Measurements from ENCODE around the gene CNTN6. TPM values are rescaled to one million over a fixed set of nuclear protein-coding genes. Genes with fewer than 3 reads are reported as not detected.

CNTN6 gene
- total and polyA plus RNA-seq, 4 donors: 0.01 to 0.05 TPM; not detected in 2

DNA sequence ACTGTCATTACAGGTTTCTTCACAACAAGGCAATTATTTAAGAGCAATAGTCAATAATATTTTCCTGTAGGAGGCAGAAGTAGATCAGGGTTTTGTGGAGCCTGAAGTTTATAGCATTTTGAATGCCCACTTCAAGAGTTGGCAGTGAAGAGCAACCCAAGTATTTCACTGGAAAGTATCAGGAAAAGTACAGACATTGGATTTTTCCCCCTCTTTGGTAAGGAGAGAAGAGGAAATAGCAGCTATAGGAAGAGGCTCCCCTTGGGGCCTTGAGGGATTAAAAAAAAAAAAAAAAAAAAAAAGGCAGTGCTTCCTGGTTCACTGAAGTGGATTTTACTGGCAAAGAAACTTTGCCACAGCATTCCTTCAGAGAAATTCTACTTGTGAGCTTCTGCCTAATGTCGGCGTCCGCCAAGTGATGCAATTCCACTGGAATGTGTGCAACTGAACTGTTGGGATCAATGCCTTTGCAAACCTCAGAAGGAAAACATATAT lies 5.7 kb upstream of the CNTN6 start:
- 21% methylated on average over 3 of the region's 3 CpGs for WGBS
- TF ChIP-seq JUND (IDR thresholded peaks at IDR 0.05) (no peak), TAF1 (conservative IDR thresholded peaks at IDR 0.05) (no peak), GABPA (IDR thresholded peaks at IDR 0.05 in 1 of 2, conservative IDR thresholded peaks at IDR 0.05 in 1 of 2) (no peak), SP1 (IDR thresholded peaks at IDR 0.05) (no peak), NR2F2 (IDR thresholded peaks at IDR 0.05) (no peak), RXRA (IDR thresholded peaks at IDR 0.05) (no peak), FOXA1 (IDR thresholded peaks at IDR 0.05) (no peak), YY1 (IDR thresholded peaks at IDR 0.05) (no peak)
- TF ChIP-seq, protein P1, sequence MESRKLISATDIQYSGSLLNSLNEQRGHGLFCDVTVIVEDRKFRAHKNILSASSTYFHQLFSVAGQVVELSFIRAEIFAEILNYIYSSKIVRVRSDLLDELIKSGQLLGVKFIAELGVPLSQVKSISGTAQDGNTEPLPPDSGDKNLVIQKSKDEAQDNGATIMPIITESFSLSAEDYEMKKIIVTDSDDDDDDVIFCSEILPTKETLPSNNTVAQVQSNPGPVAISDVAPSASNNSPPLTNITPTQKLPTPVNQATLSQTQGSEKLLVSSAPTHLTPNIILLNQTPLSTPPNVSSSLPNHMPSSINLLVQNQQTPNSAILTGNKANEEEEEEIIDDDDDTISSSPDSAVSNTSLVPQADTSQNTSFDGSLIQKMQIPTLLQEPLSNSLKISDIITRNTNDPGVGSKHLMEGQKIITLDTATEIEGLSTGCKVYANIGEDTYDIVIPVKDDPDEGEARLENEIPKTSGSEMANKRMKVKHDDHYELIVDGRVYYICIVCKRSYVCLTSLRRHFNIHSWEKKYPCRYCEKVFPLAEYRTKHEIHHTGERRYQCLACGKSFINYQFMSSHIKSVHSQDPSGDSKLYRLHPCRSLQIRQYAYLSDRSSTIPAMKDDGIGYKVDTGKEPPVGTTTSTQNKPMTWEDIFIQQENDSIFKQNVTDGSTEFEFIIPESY (IDR thresholded peaks at IDR 0.05): no peak
- TF ChIP-seq, protein P2, sequence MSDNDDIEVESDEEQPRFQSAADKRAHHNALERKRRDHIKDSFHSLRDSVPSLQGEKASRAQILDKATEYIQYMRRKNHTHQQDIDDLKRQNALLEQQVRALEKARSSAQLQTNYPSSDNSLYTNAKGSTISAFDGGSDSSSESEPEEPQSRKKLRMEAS (IDR thresholded peaks at IDR 0.05): no peak
- TF ChIP-seq, protein P3, sequence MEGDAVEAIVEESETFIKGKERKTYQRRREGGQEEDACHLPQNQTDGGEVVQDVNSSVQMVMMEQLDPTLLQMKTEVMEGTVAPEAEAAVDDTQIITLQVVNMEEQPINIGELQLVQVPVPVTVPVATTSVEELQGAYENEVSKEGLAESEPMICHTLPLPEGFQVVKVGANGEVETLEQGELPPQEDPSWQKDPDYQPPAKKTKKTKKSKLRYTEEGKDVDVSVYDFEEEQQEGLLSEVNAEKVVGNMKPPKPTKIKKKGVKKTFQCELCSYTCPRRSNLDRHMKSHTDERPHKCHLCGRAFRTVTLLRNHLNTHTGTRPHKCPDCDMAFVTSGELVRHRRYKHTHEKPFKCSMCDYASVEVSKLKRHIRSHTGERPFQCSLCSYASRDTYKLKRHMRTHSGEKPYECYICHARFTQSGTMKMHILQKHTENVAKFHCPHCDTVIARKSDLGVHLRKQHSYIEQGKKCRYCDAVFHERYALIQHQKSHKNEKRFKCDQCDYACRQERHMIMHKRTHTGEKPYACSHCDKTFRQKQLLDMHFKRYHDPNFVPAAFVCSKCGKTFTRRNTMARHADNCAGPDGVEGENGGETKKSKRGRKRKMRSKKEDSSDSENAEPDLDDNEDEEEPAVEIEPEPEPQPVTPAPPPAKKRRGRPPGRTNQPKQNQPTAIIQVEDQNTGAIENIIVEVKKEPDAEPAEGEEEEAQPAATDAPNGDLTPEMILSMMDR (IDR thresholded peaks at IDR 0.05; ENCODE audit: low read depth, low read length, missing input control): no peak
- TF ChIP-seq, protein P4, sequence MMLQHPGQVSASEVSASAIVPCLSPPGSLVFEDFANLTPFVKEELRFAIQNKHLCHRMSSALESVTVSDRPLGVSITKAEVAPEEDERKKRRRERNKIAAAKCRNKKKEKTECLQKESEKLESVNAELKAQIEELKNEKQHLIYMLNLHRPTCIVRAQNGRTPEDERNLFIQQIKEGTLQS (IDR thresholded peaks at IDR 0.05): no peak
- TF ChIP-seq, protein P5, sequence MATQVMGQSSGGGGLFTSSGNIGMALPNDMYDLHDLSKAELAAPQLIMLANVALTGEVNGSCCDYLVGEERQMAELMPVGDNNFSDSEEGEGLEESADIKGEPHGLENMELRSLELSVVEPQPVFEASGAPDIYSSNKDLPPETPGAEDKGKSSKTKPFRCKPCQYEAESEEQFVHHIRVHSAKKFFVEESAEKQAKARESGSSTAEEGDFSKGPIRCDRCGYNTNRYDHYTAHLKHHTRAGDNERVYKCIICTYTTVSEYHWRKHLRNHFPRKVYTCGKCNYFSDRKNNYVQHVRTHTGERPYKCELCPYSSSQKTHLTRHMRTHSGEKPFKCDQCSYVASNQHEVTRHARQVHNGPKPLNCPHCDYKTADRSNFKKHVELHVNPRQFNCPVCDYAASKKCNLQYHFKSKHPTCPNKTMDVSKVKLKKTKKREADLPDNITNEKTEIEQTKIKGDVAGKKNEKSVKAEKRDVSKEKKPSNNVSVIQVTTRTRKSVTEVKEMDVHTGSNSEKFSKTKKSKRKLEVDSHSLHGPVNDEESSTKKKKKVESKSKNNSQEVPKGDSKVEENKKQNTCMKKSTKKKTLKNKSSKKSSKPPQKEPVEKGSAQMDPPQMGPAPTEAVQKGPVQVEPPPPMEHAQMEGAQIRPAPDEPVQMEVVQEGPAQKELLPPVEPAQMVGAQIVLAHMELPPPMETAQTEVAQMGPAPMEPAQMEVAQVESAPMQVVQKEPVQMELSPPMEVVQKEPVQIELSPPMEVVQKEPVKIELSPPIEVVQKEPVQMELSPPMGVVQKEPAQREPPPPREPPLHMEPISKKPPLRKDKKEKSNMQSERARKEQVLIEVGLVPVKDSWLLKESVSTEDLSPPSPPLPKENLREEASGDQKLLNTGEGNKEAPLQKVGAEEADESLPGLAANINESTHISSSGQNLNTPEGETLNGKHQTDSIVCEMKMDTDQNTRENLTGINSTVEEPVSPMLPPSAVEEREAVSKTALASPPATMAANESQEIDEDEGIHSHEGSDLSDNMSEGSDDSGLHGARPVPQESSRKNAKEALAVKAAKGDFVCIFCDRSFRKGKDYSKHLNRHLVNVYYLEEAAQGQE (IDR thresholded peaks at IDR 0.05): no peak
- DNase-seq (ENCODE audit: low spot score): no peak

DNA sequence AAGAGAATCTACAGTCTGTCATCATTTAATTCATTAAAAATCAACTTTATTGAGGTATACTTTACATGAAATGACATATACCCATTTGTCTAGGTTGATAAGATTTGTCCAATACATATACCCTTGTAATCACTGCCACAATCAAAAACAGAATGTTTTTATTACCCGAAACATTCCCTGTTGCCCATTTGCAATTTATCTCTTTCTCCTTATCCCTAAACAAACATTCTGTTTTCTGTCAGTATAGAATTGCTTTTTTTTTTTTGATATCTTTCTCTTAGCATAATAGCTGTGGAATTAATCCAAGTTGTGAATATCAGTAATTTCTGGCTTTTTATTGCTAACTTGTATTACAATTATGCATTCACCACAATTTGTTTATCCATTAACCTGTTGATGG lies 4.3 kb upstream of the CNTN6 start:
- TF ChIP-seq RXRA (IDR thresholded peaks at IDR 0.05) (no peak), TAF1 (conservative IDR thresholded peaks at IDR 0.05) (no peak), FOXA1 (IDR thresholded peaks at IDR 0.05) (no peak), HNF4G (IDR thresholded peaks at IDR 0.05) (no peak)
- TF ChIP-seq, protein P5 (IDR thresholded peaks at IDR 0.05): no peak
- no peak for DNase-seq (ENCODE audit: low spot score)
- H3K9me3 ChIP-seq (ENCODE audit: control insufficient read depth in 4 of 4, low read length in 3 of 4): no peaks in the 10 kb centered on the region

More for the DNA sequence above, 5.7 kb upstream of the CNTN6 start:
- no peaks in the 10 kb centered on the region for H3K27me3 ChIP-seq (ENCODE audit: control insufficient read depth in 4 of 4, insufficient read depth in 4 of 4, low read length in 3 of 4)
- H3K27ac ChIP-seq (ENCODE audit: low read depth in 1 of 2, low read length in 2 of 2): no peak overlapping the region
- no peaks in the 10 kb centered on the region for H3K9me3 ChIP-seq (ENCODE audit: control insufficient read depth in 4 of 4, low read length in 3 of 4)
- H3K4me1 ChIP-seq (ENCODE audit: control insufficient read depth in 4 of 4, insufficient read depth in 4 of 4, low read length in 3 of 4): no peaks in the 10 kb centered on the region
- no peak overlapping the region for H3K9ac ChIP-seq (ENCODE audit: low read depth in 1 of 2, low read length in 2 of 2)
- H3K4me3 ChIP-seq (ENCODE audit: low read depth in 1 of 3, low read length in 3 of 3): no peak overlapping the region
- H3K36me3 ChIP-seq (ENCODE audit: control insufficient read depth in 4 of 4, insufficient read depth in 3 of 4, low read depth in 1 of 4, low read length in 3 of 4): no peaks in the 10 kb centered on the region

More for the DNA sequence above, 4.3 kb upstream of the CNTN6 start:
- Histone ChIP-seq H3K9ac (ENCODE audit: low read depth in 1 of 2, low read length in 2 of 2) (no peak overlapping the region), H3K4me3 (ENCODE audit: low read depth in 1 of 3, low read length in 3 of 3) (no peak overlapping the region), H3K4me1 (ENCODE audit: control insufficient read depth in 4 of 4, insufficient read depth in 4 of 4, low read length in 3 of 4) (no peaks in the 10 kb centered on the region), H3K36me3 (ENCODE audit: control insufficient read depth in 4 of 4, insufficient read depth in 3 of 4, low read depth in 1 of 4, low read length in 3 of 4) (no peaks in the 10 kb centered on the region), H3K27ac (ENCODE audit: low read depth in 1 of 2, low read length in 2 of 2) (no peak overlapping the region), H3K27me3 (ENCODE audit: control insufficient read depth in 4 of 4, insufficient read depth in 4 of 4, low read length in 3 of 4) (no peaks in the 10 kb centered on the region)
- WGBS: 65% methylated on average over 1 of the region's 1 CpG

Measured in liver (tissue), 9 donors.